HG03520 (cell line): ENCODE data around the gene HOXD9.

Experiments used
- ATAC-seq: cut with Tn5 transposase; IDR thresholded peaks from one replicate; pipeline ENCODE4 v1.9.1; 2021; ENCODE audit warnings: mild to moderate bottlenecking, moderate library complexity; ENCODE audit not compliant: unreplicated experiment

HOXD9 gene

GRCh38 chr2:176124110-176124946 is 1.8 kb downstream of the HOXD9 start:
- no peak for ATAC-seq

- ATAC-seq = no peak
These were observed 2.6 kb downstream of the HOXD9 start for GRCh38 chr2:176124947-176125771.

- no peak for ATAC-seq
These were observed 3.2 kb downstream of the HOXD9 start for GRCh38 chr2:176125772-176126054.

GRCh38 chr2:176126929-176127773 is 4.6 kb downstream of the HOXD9 start:
- no peak for ATAC-seq

GRCh38 chr2:176127774-176128072 is 5.2 kb downstream of the HOXD9 start:
- ATAC-seq = no peak

GRCh38 chr2:176128172-176128981 is 5.9 kb downstream of the HOXD9 start:
- ATAC-seq = no peak

GRCh38 chr2:176128982-176129796 is 6.7 kb downstream of the HOXD9 start, which contains the start of gene HOXD8:
TSS of gene HOXD8 (plus strand) at chr2:176129705. CDS start at chr2:176130367, 662 bp downstream.
- ATAC-seq = no peak

- ATAC-seq = no peak
These were observed 7.3 kb downstream of the HOXD9 start for GRCh38 chr2:176129813-176130146.

- ATAC-seq = no peak
These were observed 7.8 kb downstream of the HOXD9 start for GRCh38 chr2:176130147-176130956.

GRCh38 chr2:176130957-176131847 is 8.7 kb downstream of the HOXD9 start:
- no peak for ATAC-seq

GRCh38 chr2:176131848-176132158 is 9.3 kb downstream of the HOXD9 start:
- ATAC-seq = no peak

GRCh38 chr2:176132205-176133171 is 10.0 kb downstream of the HOXD9 start:
- no peak for ATAC-seq

GRCh38 chr2:176133389-176133788 is 10.9 kb downstream of the HOXD9 start:
- no peak for ATAC-seq

GRCh38 chr2:176134035-176134434 is 11.5 kb downstream of the HOXD9 start:
- ATAC-seq = no peak

GRCh38 chr2:176135035-176135440 is 12.5 kb downstream of the HOXD9 start:
- ATAC-seq = no peak

GRCh38 chr2:176136374-176137251 is 14.1 kb downstream of the HOXD9 start:
- no peak for ATAC-seq
